Liver (tissue), 3 donors: ENCODE data around the gene MTHFD1.

Experiments used
- RAD21 ChIP-seq, 2 donors: IDR thresholded peaks; 2 replicates each; pipeline ENCODE4 v1.6.1; 2016; ENCODE audit warnings: antibody characterized with exemption in 2 of 2, mild to moderate bottlenecking in 2 of 2
- SP1 ChIP-seq: IDR thresholded peaks from 2 replicates; pipeline ENCODE4 v1.6.1; 2018; ENCODE audit warnings: antibody characterized with exemption, mild to moderate bottlenecking
- TF ChIP-seq, protein P1 (sequence below): fragments of 150-350 bp; IDR thresholded peaks from 2 replicates; pipeline ENCODE4 v1.5.1; 2017; ENCODE audit warnings: improper control_type of control experiment, low read depth, low read length; ENCODE audit not compliant: missing input control
- TF ChIP-seq, protein P2 (sequence below): IDR thresholded peaks from 2 replicates; pipeline ENCODE4 v1.6.1; 2016; ENCODE audit warnings: antibody characterized with exemption
- donor health status: healthy.
- donor health status: healthy.

DNA sequence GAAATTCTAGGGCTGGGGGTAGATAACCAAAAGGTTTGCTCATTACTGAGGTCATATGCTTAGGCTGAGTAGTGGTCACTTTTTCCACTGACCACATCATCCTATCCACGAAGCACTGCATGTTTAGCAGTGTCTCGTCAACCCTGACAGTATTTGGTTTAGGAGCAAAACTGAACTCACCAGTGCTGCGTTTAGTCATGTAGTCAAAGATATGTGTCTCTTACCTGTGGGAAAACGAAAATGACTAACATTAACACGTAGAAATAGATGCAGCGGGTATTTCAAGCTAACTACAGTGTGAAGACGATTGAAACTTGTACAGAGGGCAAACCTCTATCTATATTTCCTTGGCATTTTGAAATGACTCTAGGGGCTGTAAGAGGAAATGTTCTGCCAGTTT lies 34.6 kb downstream of the MTHFD1 start:
- TF ChIP-seq, protein P1, sequence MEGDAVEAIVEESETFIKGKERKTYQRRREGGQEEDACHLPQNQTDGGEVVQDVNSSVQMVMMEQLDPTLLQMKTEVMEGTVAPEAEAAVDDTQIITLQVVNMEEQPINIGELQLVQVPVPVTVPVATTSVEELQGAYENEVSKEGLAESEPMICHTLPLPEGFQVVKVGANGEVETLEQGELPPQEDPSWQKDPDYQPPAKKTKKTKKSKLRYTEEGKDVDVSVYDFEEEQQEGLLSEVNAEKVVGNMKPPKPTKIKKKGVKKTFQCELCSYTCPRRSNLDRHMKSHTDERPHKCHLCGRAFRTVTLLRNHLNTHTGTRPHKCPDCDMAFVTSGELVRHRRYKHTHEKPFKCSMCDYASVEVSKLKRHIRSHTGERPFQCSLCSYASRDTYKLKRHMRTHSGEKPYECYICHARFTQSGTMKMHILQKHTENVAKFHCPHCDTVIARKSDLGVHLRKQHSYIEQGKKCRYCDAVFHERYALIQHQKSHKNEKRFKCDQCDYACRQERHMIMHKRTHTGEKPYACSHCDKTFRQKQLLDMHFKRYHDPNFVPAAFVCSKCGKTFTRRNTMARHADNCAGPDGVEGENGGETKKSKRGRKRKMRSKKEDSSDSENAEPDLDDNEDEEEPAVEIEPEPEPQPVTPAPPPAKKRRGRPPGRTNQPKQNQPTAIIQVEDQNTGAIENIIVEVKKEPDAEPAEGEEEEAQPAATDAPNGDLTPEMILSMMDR = no peak
- TF ChIP-seq, protein P2, sequence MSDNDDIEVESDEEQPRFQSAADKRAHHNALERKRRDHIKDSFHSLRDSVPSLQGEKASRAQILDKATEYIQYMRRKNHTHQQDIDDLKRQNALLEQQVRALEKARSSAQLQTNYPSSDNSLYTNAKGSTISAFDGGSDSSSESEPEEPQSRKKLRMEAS = no peak
- TF ChIP-seq SP1 (no peak), RAD21 (IDR thresholded peaks at IDR 0.05) (no peak)
